Neuron (in vitro differentiated cells): ENCODE data around the gene MOK.
"Not testable (repeated sequence)": the region's sequence is repeated elsewhere in the genome, so short reads cannot be mapped to it uniquely, and the experiment has no call there.

Experiments
- H2AFZ ChIP-seq: one replicate; pipeline ENCODE4 v1.6.1; 2013; ENCODE audit warnings: low read depth, mild to moderate bottlenecking, inconsistent platforms, low read length, moderate library complexity
- H3K27me3 ChIP-seq: one replicate; pipeline ENCODE4 v1.6.1; 2013; ENCODE audit warnings: low read length; ENCODE audit not compliant: insufficient read depth
- H3K36me3 ChIP-seq: one replicate; pipeline ENCODE4 v1.6.1; 2013; ENCODE audit warnings: low read length; ENCODE audit not compliant: insufficient read depth
- H3K4me1 ChIP-seq: one replicate; pipeline ENCODE4 v1.6.1; 2013; ENCODE audit warnings: low read length; ENCODE audit not compliant: insufficient read depth
- H3K4me3 ChIP-seq: 2 replicates; pipeline ENCODE4 v1.5.1; 2013; ENCODE audit warnings: mild to moderate bottlenecking, low read length, moderate library complexity
- H3K9me3 ChIP-seq: one replicate; pipeline ENCODE4 v1.6.1; 2013; ENCODE audit warnings: low read length

Gene MOK

GRCh38 chr14:102304611-102305506 lies at the start of gene MOK:
Gene MOK, minus strand, starts transcription at chr14:102305164. Its CDS starts 196 bp downstream, at chr14:102304968.
- peak within 1 kb of the TSS; percentile 79 for H2AFZ ChIP-seq
- no peaks in the 10 kb centered on the region for H3K9me3 ChIP-seq
- no peaks in the 10 kb centered on the region for H3K27me3 ChIP-seq
- H3K36me3 ChIP-seq: no peaks in the 10 kb centered on the region
- H3K4me3 ChIP-seq: peak within 1 kb of the TSS; percentile 73
- peaks cover 8% of the 10 kb centered on the region for H3K4me1 ChIP-seq

GRCh38 chr14:102353126-102353619 lies 48.2 kb upstream of the MOK start:
- H3K4me1 ChIP-seq: no peaks in the 10 kb centered on the region
- no peak overlapping the region for H2AFZ ChIP-seq
- H3K4me3 ChIP-seq: no peak overlapping the region
- no peaks in the 10 kb centered on the region for H3K27me3 ChIP-seq
- no peaks in the 10 kb centered on the region for H3K9me3 ChIP-seq
- H3K36me3 ChIP-seq: peaks cover 54% of the 10 kb centered on the region

- no peak overlapping the region for H3K4me3 ChIP-seq
- no peaks in the 10 kb centered on the region for H3K27me3 ChIP-seq
- no peaks in the 10 kb centered on the region for H3K4me1 ChIP-seq
- peaks cover 49% of the 10 kb centered on the region for H3K36me3 ChIP-seq
- no peak overlapping the region for H2AFZ ChIP-seq
- H3K9me3 ChIP-seq: no peaks in the 10 kb centered on the region
These were observed 47.2 kb upstream of the MOK start for GRCh38 chr14:102352213-102352612.

- H3K9me3 ChIP-seq, H3K27me3 ChIP-seq, H2AFZ ChIP-seq, H3K4me1 ChIP-seq, H3K4me3 ChIP-seq: not testable (repeated sequence)
- peaks cover 50% of the 10 kb centered on the region for H3K36me3 ChIP-seq
These were observed 46.6 kb upstream of the MOK start for GRCh38 chr14:102351593-102351992.

GRCh38 chr14:102351023-102351422 lies 46.1 kb upstream of the MOK start:
- Histone ChIP-seq H3K4me1 (no peaks in the 10 kb centered on the region), H3K4me3 (no peak overlapping the region), H3K36me3 (peaks cover 49% of the 10 kb centered on the region), H2AFZ (no peak overlapping the region), H3K27me3 (no peaks in the 10 kb centered on the region), H3K9me3 (no peaks in the 10 kb centered on the region)

GRCh38 chr14:102348376-102348775 lies 43.4 kb upstream of the MOK start:
- no peak overlapping the region for H3K4me3 ChIP-seq

GRCh38 chr14:102346645-102347044 lies 41.7 kb upstream of the MOK start:
- no peaks in the 10 kb centered on the region for H3K4me1 ChIP-seq
- no peaks in the 10 kb centered on the region for H3K27me3 ChIP-seq
- H2AFZ ChIP-seq: no peak overlapping the region
- no peak overlapping the region for H3K4me3 ChIP-seq
- H3K36me3 ChIP-seq: peaks cover 45% of the 10 kb centered on the region
- H3K9me3 ChIP-seq: no peaks in the 10 kb centered on the region

More at GRCh38 chr14:102348376-102348775, 43.4 kb upstream of the MOK start:
- Histone ChIP-seq H3K27me3 (no peaks in the 10 kb centered on the region), H3K4me1 (no peaks in the 10 kb centered on the region), H3K36me3 (peaks cover 43% of the 10 kb centered on the region), H3K9me3 (no peaks in the 10 kb centered on the region), H2AFZ (no peak overlapping the region)

- peaks cover 52% of the 10 kb centered on the region for H3K36me3 ChIP-seq
- H2AFZ ChIP-seq: no peak overlapping the region
- H3K9me3 ChIP-seq: no peaks in the 10 kb centered on the region
- H3K4me1 ChIP-seq: no peaks in the 10 kb centered on the region
- no peak overlapping the region for H3K4me3 ChIP-seq
- H3K27me3 ChIP-seq: no peaks in the 10 kb centered on the region
These were observed 40.3 kb upstream of the MOK start for GRCh38 chr14:102345232-102345631.

GRCh38 chr14:102344485-102344884 lies 39.5 kb upstream of the MOK start:
- H3K27me3 ChIP-seq: no peaks in the 10 kb centered on the region
- no peaks in the 10 kb centered on the region for H3K4me1 ChIP-seq
- no peaks in the 10 kb centered on the region for H3K9me3 ChIP-seq
- H2AFZ ChIP-seq: no peak overlapping the region
- peaks cover 48% of the 10 kb centered on the region for H3K36me3 ChIP-seq
- H3K4me3 ChIP-seq: no peak overlapping the region

- no peaks in the 10 kb centered on the region for H3K27me3 ChIP-seq
- H3K36me3 ChIP-seq: peaks cover 49% of the 10 kb centered on the region
- no peak overlapping the region for H2AFZ ChIP-seq
- H3K4me3 ChIP-seq: no peak overlapping the region
- H3K4me1 ChIP-seq: no peaks in the 10 kb centered on the region
- H3K9me3 ChIP-seq: no peaks in the 10 kb centered on the region
These were observed 39.1 kb upstream of the MOK start for GRCh38 chr14:102344084-102344483.

GRCh38 chr14:102342238-102342637 lies 37.3 kb upstream of the MOK start:
- no peaks in the 10 kb centered on the region for H3K4me1 ChIP-seq
- H3K27me3 ChIP-seq: no peaks in the 10 kb centered on the region
- H2AFZ ChIP-seq: no peak overlapping the region
- H3K9me3 ChIP-seq: no peaks in the 10 kb centered on the region
- H3K4me3 ChIP-seq: no peak overlapping the region
- peaks cover 51% of the 10 kb centered on the region for H3K36me3 ChIP-seq

GRCh38 chr14:102341566-102341965 lies 36.6 kb upstream of the MOK start:
- Histone ChIP-seq H3K4me3 (no peak overlapping the region), H3K4me1 (no peaks in the 10 kb centered on the region), H3K27me3 (no peaks in the 10 kb centered on the region), H3K36me3 (peaks cover 51% of the 10 kb centered on the region), H2AFZ (no peak overlapping the region), H3K9me3 (no peaks in the 10 kb centered on the region)

- Histone ChIP-seq H3K36me3 (peaks cover 58% of the 10 kb centered on the region), H3K4me3 (no peak overlapping the region)
These were observed 33.8 kb upstream of the MOK start for GRCh38 chr14:102338724-102339123.

More at GRCh38 chr14:102338724-102339123, 33.8 kb upstream of the MOK start:
- no peak overlapping the region for H2AFZ ChIP-seq
- no peaks in the 10 kb centered on the region for H3K4me1 ChIP-seq
- H3K9me3 ChIP-seq: no peaks in the 10 kb centered on the region
- H3K27me3 ChIP-seq: no peaks in the 10 kb centered on the region
